Measurements from ENCODE around the gene SOX18. TPM values are rescaled to one million over a fixed set of nuclear protein-coding genes. Genes with fewer than 3 reads are reported as not detected.

The SOX18 gene
- total RNA-seq, 4 donors from 2014 or later = 6.7 to 116 (median 19.1) TPM

DNA sequence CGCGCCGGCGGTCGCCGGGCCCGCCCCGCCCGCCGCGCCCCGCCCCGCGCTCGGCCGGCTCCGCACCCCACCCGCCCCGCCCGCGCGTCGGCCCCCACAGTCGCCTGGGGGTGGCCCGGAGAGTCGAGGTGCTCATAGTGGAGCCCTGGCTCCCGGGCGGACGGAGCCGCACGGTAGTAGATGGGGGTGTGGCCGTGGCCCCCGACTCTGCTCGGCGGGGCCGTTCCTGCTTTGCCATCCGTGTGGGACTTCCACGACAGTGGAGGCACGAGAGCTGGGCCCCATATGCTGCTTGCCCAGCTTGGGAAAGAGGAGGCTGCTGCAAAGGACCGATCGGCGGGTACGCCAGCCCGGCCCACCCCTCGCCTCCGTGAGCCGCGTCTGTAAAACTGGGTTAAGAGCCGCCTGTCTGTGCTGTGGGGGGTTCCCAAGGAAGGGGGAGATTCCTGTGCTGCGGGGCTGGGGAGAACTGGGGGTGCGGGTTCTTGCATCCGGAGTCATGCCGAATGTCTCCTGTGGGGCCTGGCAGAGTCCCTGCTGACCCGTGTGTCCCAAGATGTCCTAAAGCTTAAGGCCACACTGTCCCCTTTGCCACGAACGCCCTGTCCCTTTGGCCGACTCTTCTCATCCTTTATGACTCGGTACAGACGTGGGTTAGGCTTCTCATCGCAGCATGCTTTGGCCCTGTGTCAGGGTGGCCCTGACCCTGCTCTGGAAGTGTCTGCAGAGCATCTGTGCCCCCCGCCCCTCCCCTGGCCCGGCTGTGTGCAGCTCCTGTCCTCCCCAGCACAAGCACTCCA is 30.8 kb upstream of the SOX18 start, which contains the start of gene OPRL1:
Gene OPRL1 (plus strand): TSS at position 70 of the 800 bp plus-strand sequence. CDS start 12,639 bp downstream, outside the sequence.
- H3K36me3 ChIP-seq = no peaks in the 10 kb centered on the region
- peak within 1 kb of the TSS; percentile 70 for H3K27ac ChIP-seq
- H3K9me3 ChIP-seq = no peaks in the 10 kb centered on the region
- intact Hi-C loops (cut with DNase I; ENCODE audit: low total_unique reads) = no loop called here
- H3K4me3 ChIP-seq = peak within 1 kb of the TSS; percentile 45 to 50
- no peak for TF ChIP-seq POLR2A (IDR thresholded peaks at IDR 0.05)
- TF ChIP-seq, protein P1, sequence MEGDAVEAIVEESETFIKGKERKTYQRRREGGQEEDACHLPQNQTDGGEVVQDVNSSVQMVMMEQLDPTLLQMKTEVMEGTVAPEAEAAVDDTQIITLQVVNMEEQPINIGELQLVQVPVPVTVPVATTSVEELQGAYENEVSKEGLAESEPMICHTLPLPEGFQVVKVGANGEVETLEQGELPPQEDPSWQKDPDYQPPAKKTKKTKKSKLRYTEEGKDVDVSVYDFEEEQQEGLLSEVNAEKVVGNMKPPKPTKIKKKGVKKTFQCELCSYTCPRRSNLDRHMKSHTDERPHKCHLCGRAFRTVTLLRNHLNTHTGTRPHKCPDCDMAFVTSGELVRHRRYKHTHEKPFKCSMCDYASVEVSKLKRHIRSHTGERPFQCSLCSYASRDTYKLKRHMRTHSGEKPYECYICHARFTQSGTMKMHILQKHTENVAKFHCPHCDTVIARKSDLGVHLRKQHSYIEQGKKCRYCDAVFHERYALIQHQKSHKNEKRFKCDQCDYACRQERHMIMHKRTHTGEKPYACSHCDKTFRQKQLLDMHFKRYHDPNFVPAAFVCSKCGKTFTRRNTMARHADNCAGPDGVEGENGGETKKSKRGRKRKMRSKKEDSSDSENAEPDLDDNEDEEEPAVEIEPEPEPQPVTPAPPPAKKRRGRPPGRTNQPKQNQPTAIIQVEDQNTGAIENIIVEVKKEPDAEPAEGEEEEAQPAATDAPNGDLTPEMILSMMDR (IDR thresholded peaks at IDR 0.05) = no peak
- peaks cover 0 to 24% of the 10 kb centered on the region in 2 donors for H3K27me3 ChIP-seq
- peaks cover 5 to 16% of the 10 kb centered on the region in 2 donors for H3K4me1 ChIP-seq
- no peak for DNase-seq

- intact Hi-C loops (cut with DNase I; ENCODE audit: low total_unique reads) = no loop called here
- DNase-seq = peak in 1 of 2 donors; percentile 56
- peaks cover 0 to 24% of the 10 kb centered on the region in 2 donors for H3K27me3 ChIP-seq
- peaks cover 5 to 16% of the 10 kb centered on the region in 2 donors for H3K4me1 ChIP-seq
- TF ChIP-seq POLR2A (IDR thresholded peaks at IDR 0.05) = no peak
- TF ChIP-seq, protein P1 (IDR thresholded peaks at IDR 0.05) = no peak
- H3K36me3 ChIP-seq = no peaks in the 10 kb centered on the region
- peak within 1 kb of the TSS; percentile 70 for H3K27ac ChIP-seq
- H3K9me3 ChIP-seq = no peaks in the 10 kb centered on the region
- H3K4me3 ChIP-seq = peak within 1 kb of the TSS; percentile 45 to 50
Measured at GRCh38 chr20:64079273-64080012, 30.0 kb upstream of the SOX18 start, which contains the start of gene RGS19. RGS19 (minus strand) TSS chr20:64079518; CDS start chr20:64076886, 2,632 bp downstream.

GRCh38 chr20:64078934-64079272 is 29.5 kb upstream of the SOX18 start:
- no peak for DNase-seq
- Histone ChIP-seq H3K27me3 (peaks cover 0 to 21% of the 10 kb centered on the region in 2 donors), H3K4me3 (peak overlapping the region; percentile 45 to 50), H3K4me1 (peaks cover 5 to 12% of the 10 kb centered on the region in 2 donors), H3K27ac (peak overlapping the region in 1 of 2 donors; percentile 70), H3K9me3 (no peaks in the 10 kb centered on the region), H3K36me3 (no peaks in the 10 kb centered on the region)
- intact Hi-C loops (cut with DNase I; ENCODE audit: low total_unique reads) = no loop called here
- TF ChIP-seq, protein P1 (IDR thresholded peaks at IDR 0.05) = no peak
- no peak for TF ChIP-seq POLR2A (IDR thresholded peaks at IDR 0.05)

GRCh38 chr20:64077876-64078551 is 28.6 kb upstream of the SOX18 start:
- Histone ChIP-seq H3K36me3 (no peaks in the 10 kb centered on the region), H3K9me3 (no peaks in the 10 kb centered on the region), H3K4me3 (no peak overlapping the region), H3K27me3 (peaks cover 0 to 17% of the 10 kb centered on the region in 2 donors), H3K4me1 (peaks cover 5 to 10% of the 10 kb centered on the region in 2 donors), H3K27ac (no peak overlapping the region)
- DNase-seq = no peak
- intact Hi-C loops (cut with DNase I; ENCODE audit: low total_unique reads) = no loop called here
- no peak for TF ChIP-seq POLR2A (IDR thresholded peaks at IDR 0.05)
- TF ChIP-seq, protein P1 (IDR thresholded peaks at IDR 0.05) = no peak

All from uterus (tissue), 4 donors.